Cardiac fibroblast (primary cell): Measurements from ENCODE around the gene AGPAT1.

Experiments
- DNase-seq, 2 donors: peaks; one replicate each; pipeline versions ENCODE4 v3.0.0 to v3.0.0-alpha.2; 2010; ENCODE audit warnings: low read depth in 2 of 2
- H3K4me3 ChIP-seq, 2 donors: replicated peaks in 1 of 2; 1 replicate in 1 of 2; 2 replicates in 1 of 2; pipeline ENCODE4 v1.5.1; 2011; ENCODE audit warnings: low read depth in 2 of 2, low read length in 2 of 2, mild to moderate bottlenecking in 2 of 2, moderate library complexity in 1 of 2
- TF ChIP-seq, protein P1 (sequence below): IDR thresholded peaks from one replicate; pipeline ENCODE4 v1.5.1; 2011; ENCODE audit warnings: low read depth, mild to moderate bottlenecking, low read length, inconsistent platforms

AGPAT1 gene

DNA sequence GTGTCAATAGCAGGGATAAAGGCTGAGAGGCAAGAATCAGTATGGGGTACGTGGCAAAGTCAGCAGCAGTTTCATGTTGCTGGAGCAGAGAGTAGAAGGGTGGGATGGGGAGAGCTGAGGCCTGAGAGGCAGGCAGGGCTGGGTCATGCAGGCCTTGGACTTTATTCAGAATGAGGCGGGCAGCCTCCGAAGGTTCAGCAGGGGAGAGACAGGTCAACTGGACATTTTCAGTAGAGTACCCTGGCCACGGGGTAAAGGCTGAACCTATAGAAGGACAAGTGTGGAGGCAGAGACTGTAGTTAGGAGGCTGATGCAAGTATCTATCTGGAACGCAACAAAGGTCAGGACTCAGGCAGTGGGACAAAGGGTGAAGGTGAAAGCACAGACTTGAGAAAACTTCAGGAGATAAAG, 34.3 kb upstream of the AGPAT1 start:
- TF ChIP-seq, protein P1, sequence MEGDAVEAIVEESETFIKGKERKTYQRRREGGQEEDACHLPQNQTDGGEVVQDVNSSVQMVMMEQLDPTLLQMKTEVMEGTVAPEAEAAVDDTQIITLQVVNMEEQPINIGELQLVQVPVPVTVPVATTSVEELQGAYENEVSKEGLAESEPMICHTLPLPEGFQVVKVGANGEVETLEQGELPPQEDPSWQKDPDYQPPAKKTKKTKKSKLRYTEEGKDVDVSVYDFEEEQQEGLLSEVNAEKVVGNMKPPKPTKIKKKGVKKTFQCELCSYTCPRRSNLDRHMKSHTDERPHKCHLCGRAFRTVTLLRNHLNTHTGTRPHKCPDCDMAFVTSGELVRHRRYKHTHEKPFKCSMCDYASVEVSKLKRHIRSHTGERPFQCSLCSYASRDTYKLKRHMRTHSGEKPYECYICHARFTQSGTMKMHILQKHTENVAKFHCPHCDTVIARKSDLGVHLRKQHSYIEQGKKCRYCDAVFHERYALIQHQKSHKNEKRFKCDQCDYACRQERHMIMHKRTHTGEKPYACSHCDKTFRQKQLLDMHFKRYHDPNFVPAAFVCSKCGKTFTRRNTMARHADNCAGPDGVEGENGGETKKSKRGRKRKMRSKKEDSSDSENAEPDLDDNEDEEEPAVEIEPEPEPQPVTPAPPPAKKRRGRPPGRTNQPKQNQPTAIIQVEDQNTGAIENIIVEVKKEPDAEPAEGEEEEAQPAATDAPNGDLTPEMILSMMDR: no peak
- DNase-seq: no peak
- no peak overlapping the region for H3K4me3 ChIP-seq

DNA sequence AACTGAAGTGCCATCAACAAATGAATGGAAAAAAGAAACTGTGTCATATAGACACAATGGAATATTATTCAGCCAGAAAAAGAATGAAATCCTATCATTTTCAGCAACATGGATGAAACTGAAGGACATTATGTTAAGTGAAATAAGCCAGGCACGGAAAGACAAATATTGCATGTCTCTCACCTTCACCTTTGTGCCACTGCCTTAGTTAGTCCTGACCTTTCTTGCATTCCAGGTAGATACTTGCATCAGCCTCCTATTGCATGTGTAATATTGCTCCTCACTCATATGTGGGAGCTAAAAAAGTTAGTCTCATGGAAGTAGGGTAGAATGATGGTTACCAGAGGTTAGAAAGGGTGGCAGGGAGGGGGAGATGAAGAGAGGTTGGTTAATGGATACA, 33.1 kb upstream of the AGPAT1 start:
- TF ChIP-seq, protein P1: no peak
- no peak overlapping the region for H3K4me3 ChIP-seq
- DNase-seq: no peak

DNA sequence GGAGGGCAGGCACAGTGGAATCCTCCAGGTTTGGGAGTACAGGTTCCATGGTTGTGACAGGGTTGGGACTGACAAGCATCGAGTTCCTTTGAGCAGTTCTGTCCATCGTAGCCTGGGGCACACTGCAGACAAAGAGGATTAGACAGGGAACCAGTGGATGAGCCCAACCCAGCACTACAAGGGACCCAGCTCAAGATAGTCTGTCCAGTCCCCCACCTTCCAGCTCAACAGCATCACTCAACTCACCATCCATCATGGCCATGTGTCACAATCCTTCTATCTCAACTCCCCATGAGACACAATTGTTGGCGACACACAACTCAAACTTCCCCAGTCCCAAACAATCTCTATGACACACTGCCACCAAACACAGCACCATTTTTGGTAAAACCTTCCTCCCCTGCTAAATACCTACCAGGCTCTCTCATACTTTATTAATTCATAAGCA, 28.4 kb upstream of the AGPAT1 start:
- TF ChIP-seq, protein P1: no peak
- DNase-seq: no peak
- no peak overlapping the region for H3K4me3 ChIP-seq

DNA sequence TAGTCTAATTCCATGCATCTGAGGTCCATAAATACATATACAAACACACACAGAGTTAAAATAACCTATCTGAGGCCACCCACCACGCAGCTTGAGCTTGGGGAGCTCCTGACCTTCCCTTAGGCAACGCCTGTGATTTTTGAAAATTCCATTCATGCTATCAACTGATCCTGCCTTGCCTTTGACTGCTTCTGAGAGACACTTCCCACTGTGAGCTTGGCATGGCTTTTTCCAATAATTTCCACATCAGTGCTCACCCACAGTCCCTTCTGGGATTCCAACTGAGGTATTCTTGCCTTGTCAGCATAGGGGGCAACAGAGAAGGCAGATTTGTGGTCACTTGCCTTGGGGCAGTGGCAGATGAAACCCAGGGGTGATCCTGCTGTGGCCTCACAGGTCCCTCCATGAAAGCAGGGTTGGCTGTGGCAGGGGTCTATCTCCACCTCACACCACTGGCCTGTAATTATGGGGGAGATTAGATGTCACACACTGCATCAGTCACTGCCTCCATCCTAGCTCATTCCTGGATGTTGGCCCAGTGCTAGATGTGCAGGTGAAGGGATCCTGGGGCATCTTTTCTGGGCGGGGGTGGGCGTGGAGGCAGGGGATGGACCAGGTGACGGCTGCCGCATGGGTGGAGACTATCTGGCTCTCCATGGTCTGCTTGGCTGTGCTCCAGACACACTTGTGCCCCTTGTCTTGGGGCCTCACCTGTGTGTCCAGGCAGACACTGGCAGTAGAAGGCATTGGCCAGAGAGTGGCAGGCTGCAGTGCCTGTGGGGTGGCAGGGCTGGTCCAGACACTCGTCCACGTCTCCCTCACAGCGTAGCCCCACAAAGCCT, 27.8 kb upstream of the AGPAT1 start:
- TF ChIP-seq, protein P1: no peak
- DNase-seq: no peak
- H3K4me3 ChIP-seq: no peak overlapping the region

DNA sequence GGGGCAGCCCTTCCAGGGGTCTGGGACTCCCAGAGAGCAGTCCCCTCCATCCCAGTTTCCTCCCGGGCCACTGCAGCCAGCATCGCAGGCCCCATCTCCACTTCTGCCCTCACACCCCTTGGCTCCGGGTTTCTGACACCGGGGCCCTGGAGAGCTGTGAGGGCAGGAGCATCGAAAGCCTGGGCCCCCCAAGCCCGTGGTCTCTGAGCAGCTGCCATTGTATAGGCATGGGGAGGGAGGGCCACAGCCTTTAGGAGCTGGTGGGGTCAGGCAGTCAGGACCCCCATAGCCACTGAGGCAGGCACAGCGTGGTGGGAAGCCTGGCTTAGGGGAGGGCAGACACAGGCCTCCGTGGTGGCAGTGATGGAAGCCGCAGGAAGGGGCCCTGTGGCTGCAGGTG, 26.3 kb upstream of the AGPAT1 start:
- H3K4me3 ChIP-seq: no peak overlapping the region
- TF ChIP-seq, protein P1: no peak
- DNase-seq: no peak

DNA sequence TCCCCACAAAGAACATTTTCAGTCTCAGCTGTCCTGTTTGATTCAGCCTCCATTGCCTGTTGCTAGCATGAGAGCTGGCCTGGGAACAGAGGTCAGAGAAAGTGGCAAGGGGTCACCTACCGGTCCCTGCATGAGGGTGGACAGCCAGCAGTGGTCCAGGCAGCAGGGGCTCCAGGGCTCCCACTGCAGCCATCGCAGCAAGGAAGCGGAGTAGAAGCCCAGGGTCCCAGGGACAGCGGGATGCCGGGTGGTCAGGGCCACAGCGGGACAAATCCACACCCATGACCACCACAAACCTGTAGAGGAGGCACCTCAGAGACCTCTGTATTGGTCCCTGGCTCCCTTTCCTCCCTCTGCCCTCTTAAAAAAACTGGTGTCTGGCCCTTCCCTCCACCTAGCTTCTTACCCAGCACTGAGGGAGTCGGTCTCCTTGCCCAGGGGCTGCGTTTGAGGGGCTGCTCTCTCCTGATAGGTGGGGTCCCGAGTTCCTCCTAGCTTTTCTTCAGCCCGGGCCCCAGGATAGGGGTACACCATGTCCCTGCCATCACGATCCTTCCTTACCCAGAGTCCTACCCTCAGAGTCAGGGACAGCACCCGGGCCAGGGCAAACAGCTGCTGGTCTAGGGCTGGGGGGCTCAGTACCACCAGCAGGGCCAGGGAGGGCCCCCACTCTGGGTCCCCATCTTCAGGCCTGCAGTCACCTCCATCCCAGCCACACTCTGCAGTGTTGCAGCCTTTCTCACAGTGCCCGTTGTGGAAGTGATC, 25.0 kb upstream of the AGPAT1 start:
- TF ChIP-seq, protein P1: no peak
- no peak overlapping the region for H3K4me3 ChIP-seq
- DNase-seq: no peak
